ENCODE measurements around the gene WDFY4. TPM values are rescaled to one million over a fixed set of nuclear protein-coding genes. Genes with fewer than 3 reads are reported as not detected.

WDFY4 gene
- total RNA-seq, 1 experiment from 2014 or later: not detected

DNA sequence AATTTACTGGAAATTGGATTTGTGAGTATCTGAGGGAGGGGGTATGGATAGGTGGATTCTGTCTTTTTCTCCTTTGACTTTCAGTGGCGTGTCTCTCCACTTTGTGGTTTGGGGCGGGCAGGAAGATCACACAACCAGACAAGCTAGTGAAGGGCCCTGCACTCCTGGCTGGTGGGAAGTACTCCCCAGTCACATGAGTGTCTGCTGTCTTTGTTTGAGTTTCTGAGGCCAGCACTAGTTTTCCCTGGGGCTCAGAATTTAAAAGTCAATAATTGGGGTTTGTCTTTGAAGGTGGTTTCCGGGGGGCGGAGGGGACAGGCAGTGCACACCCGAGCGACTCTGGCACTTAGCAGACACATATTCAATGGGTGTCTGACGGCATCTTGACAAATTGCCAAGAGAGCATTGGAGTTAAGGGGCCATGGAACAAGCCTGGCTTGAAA, 120.1 kb downstream of the WDFY4 start:
- Mint-ChIP-seq H3K27ac (no peak overlapping the region), H3K9me3 (0 out of 5 replicates have a peak, but pooled peaks cover 0 to 3% of the 10 kb centered on the region in 2 experiments), H3K36me3 (ENCODE audit: insufficient read depth in 1 of 3, low read depth in 3 of 3) (peaks cover 0 to 4% (median 0%) of the 10 kb centered on the region in 3 experiments; a peak in 2 of 7 replicates), H3K4me1 (peaks cover 15 to 26% of the 10 kb centered on the region in 2 experiments), H3K4me3 (no peak overlapping the region; a peak in 1 of 5 replicates), H3K27me3 (ENCODE audit: low read depth) (peaks cover 4% of the 10 kb centered on the region)
- Histone ChIP-seq H3K23ac (ENCODE audit: insufficient read length, low read depth, low read length) (no peak overlapping the region), H3K18ac (ENCODE audit: insufficient read length, low read depth, low read length) (no peak overlapping the region), H2BK15ac (ENCODE audit: low read depth, low read length) (no peak overlapping the region), H2BK120ac (ENCODE audit: low read depth, low read length, poor library complexity, severe bottlenecking) (no peak overlapping the region), H4K91ac (ENCODE audit: insufficient read length, low read depth, low read length) (no peak overlapping the region), H2BK12ac (ENCODE audit: insufficient read length, low read depth, low read length) (no peak overlapping the region), H2AFZ (ENCODE audit: low read length) (no peak overlapping the region), H3K9me3 (ENCODE audit: control insufficient read depth, low read depth, low read length) (no peaks in the 10 kb centered on the region), H4K20me1 (ENCODE audit: control insufficient read depth, insufficient read depth, insufficient read length) (peaks cover 3% of the 10 kb centered on the region), H3T11ph (ENCODE audit: low read length) (no peak overlapping the region), H2BK5ac (ENCODE audit: insufficient read length, low read length) (no peak overlapping the region), H3K4me2 (ENCODE audit: insufficient read depth, insufficient read length, low read length) (no peak overlapping the region), H4K8ac (replicated peaks; ENCODE audit: insufficient read length, low read depth, low read length) (no peak overlapping the region), H3K14ac (ENCODE audit: insufficient read depth, low read length) (no peak overlapping the region), H3K79me2 (ENCODE audit: insufficient read depth, low read length) (no peaks in the 10 kb centered on the region), H3K56ac (ENCODE audit: insufficient read length, low read depth, low read length) (no peak overlapping the region), H3K23me2 (ENCODE audit: insufficient read length, low read depth, low read length, poor library complexity, severe bottlenecking) (no peaks in the 10 kb centered on the region), H3K27ac (ENCODE audit: insufficient read length, low read depth, low read length) (no peak overlapping the region), H2AK5ac (ENCODE audit: insufficient read length, low read length) (no peak overlapping the region), H2BK20ac (ENCODE audit: low read depth, low read length, poor library complexity, severe bottlenecking) (no peak overlapping the region), H3K79me1 (ENCODE audit: insufficient read depth, low read depth, low read length, poor library complexity, severe bottlenecking) (no peaks in the 10 kb centered on the region), H3K27me3 (ENCODE audit: insufficient read depth, low read length) (no peaks in the 10 kb centered on the region), H3K9ac (ENCODE audit: extremely low read depth, insufficient read length, low read length) (no peak overlapping the region), H3K4ac (ENCODE audit: low read depth, low read length) (no peak overlapping the region), H4K5ac (ENCODE audit: insufficient read length, low read depth, low read length) (no peak overlapping the region), H3K4me1 (ENCODE audit: insufficient read depth, low read length) (no peaks in the 10 kb centered on the region)
- TF ChIP-seq, protein P1, sequence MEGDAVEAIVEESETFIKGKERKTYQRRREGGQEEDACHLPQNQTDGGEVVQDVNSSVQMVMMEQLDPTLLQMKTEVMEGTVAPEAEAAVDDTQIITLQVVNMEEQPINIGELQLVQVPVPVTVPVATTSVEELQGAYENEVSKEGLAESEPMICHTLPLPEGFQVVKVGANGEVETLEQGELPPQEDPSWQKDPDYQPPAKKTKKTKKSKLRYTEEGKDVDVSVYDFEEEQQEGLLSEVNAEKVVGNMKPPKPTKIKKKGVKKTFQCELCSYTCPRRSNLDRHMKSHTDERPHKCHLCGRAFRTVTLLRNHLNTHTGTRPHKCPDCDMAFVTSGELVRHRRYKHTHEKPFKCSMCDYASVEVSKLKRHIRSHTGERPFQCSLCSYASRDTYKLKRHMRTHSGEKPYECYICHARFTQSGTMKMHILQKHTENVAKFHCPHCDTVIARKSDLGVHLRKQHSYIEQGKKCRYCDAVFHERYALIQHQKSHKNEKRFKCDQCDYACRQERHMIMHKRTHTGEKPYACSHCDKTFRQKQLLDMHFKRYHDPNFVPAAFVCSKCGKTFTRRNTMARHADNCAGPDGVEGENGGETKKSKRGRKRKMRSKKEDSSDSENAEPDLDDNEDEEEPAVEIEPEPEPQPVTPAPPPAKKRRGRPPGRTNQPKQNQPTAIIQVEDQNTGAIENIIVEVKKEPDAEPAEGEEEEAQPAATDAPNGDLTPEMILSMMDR (conservative IDR thresholded peaks at IDR 0.05): no peak
- no CpG with 5 or more reads among the region's 7 CpGs for WGBS (ENCODE audit: extremely low coverage, insufficient read length, low lambda C conversion rate)
- no peak for DNase-seq

Data from H9 (cell line).